Ishikawa (cell line): ENCODE data around the gene RNF113B.

ENCODE experiments used
- CEBPB ChIP-seq: IDR thresholded peaks from 2 replicates; pipeline ENCODE4 v1.6.1; 2012
- CREB1 ChIP-seq: IDR thresholded peaks from 2 replicates; pipeline ENCODE4 v1.6.1; 2012; ENCODE audit warnings: low read depth
- EGR1 ChIP-seq: IDR thresholded peaks from 2 replicates; pipeline ENCODE4 v1.6.1; 2012
- EP300 ChIP-seq: IDR thresholded peaks from 2 replicates; pipeline ENCODE4 v1.6.1; 2012; ENCODE audit warnings: borderline replicate concordance
- NFIC ChIP-seq: IDR thresholded peaks from 2 replicates; pipeline ENCODE4 v1.6.1; 2012
- RAD21 ChIP-seq: IDR thresholded peaks from 2 replicates; pipeline ENCODE4 v1.6.1; 2012; ENCODE audit warnings: low read depth
- TAF1 ChIP-seq: IDR thresholded peaks from 2 replicates; pipeline ENCODE4 v1.6.1; 2012; ENCODE audit warnings: low read depth, mild to moderate bottlenecking
- TCF12 ChIP-seq: IDR thresholded peaks from 2 replicates; pipeline ENCODE4 v1.6.1; 2012; ENCODE audit warnings: low read depth
- TEAD4 ChIP-seq: IDR thresholded peaks from 2 replicates; pipeline ENCODE4 v1.6.1; 2012
- YY1 ChIP-seq: IDR thresholded peaks from 2 replicates; pipeline ENCODE4 v1.6.1; 2012; ENCODE audit warnings: low read depth
- ZBTB7A ChIP-seq: IDR thresholded peaks from 2 replicates; pipeline ENCODE4 v1.6.1; 2012; ENCODE audit warnings: low read depth
- TF ChIP-seq, protein P1 (sequence below): IDR thresholded peaks from 2 replicates; pipeline ENCODE4 v1.6.1; 2012; ENCODE audit warnings: low read depth, mild to moderate bottlenecking
- TF ChIP-seq, protein P2 (sequence below): IDR thresholded peaks from 2 replicates; pipeline ENCODE4 v1.6.1; 2012
- TF ChIP-seq, protein P3 (sequence below): IDR thresholded peaks from 2 replicates; pipeline ENCODE4 v1.6.1; 2012

DNA sequence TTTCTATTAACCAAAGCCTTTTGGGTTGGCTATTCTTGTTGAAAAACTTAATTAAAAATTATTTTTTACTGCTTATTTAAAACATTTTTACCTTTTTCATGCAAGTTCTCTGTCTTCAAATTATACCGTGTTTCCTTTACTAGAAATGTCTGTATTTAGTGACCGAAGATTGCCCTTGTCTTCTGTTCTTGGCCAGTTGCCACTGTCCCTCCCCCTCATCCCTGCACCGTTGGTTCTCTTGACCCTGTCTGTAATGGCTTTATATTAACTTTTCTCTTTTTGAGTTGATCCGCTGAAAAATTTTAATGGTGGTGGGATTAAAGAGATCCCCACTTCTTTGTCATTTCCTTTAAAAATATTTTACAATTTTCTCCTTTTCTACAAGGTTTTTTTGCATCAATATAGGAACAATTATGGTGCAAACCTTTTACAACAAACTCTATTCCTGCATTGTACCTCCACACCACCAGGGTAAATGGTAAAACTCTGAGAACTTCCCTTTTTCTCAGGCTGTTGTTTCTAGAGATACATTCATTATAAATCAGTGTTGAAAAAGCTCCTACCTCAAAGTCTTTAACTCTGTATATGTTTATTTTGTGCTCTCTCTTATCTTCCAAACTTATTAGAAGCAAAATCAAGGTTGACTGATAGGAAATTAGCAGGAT is 12.9 kb upstream of the RNF113B start:
- TF ChIP-seq CEBPB: no peak
- TF ChIP-seq EP300: no peak
- TF ChIP-seq TAF1: no peak
- TF ChIP-seq YY1: no peak
- TF ChIP-seq TEAD4: no peak
- TF ChIP-seq CREB1: no peak
- TF ChIP-seq, protein P1, sequence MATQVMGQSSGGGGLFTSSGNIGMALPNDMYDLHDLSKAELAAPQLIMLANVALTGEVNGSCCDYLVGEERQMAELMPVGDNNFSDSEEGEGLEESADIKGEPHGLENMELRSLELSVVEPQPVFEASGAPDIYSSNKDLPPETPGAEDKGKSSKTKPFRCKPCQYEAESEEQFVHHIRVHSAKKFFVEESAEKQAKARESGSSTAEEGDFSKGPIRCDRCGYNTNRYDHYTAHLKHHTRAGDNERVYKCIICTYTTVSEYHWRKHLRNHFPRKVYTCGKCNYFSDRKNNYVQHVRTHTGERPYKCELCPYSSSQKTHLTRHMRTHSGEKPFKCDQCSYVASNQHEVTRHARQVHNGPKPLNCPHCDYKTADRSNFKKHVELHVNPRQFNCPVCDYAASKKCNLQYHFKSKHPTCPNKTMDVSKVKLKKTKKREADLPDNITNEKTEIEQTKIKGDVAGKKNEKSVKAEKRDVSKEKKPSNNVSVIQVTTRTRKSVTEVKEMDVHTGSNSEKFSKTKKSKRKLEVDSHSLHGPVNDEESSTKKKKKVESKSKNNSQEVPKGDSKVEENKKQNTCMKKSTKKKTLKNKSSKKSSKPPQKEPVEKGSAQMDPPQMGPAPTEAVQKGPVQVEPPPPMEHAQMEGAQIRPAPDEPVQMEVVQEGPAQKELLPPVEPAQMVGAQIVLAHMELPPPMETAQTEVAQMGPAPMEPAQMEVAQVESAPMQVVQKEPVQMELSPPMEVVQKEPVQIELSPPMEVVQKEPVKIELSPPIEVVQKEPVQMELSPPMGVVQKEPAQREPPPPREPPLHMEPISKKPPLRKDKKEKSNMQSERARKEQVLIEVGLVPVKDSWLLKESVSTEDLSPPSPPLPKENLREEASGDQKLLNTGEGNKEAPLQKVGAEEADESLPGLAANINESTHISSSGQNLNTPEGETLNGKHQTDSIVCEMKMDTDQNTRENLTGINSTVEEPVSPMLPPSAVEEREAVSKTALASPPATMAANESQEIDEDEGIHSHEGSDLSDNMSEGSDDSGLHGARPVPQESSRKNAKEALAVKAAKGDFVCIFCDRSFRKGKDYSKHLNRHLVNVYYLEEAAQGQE: no peak
- TF ChIP-seq, protein P2, sequence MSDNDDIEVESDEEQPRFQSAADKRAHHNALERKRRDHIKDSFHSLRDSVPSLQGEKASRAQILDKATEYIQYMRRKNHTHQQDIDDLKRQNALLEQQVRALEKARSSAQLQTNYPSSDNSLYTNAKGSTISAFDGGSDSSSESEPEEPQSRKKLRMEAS: no peak
- TF ChIP-seq, protein P3, sequence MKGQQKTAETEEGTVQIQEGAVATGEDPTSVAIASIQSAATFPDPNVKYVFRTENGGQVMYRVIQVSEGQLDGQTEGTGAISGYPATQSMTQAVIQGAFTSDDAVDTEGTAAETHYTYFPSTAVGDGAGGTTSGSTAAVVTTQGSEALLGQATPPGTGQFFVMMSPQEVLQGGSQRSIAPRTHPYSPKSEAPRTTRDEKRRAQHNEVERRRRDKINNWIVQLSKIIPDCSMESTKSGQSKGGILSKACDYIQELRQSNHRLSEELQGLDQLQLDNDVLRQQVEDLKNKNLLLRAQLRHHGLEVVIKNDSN: no peak
- no peak for TF ChIP-seq TCF12
- TF ChIP-seq NFIC: no peak
- TF ChIP-seq EGR1: no peak
- TF ChIP-seq ZBTB7A: no peak
- no peak for TF ChIP-seq RAD21
